SK-N-SH (cell line): ENCODE data around the gene MLLT10.

Experiments
- CTCF ChIP-seq: fragments of 200-600 bp; sonication (generic); IDR thresholded peaks from 2 replicates; pipeline ENCODE4 v1.6.1; 2017; ENCODE audit warnings: antibody characterized with exemption, mild to moderate bottlenecking, moderate library complexity
- EP300 ChIP-seq, 2 experiments: IDR thresholded peaks; 2 replicates each; pipeline versions ENCODE4 v1.4.0 to v1.6.1; 2012; ENCODE audit warnings: borderline replicate concordance in 1 of 2, low read depth in 1 of 2, low read length in 1 of 2
- GATA2 ChIP-seq: sonication (generic); formaldehyde crosslinking; IDR thresholded peaks from 2 replicates; pipeline ENCODE4 v1.5.0; 2020; ENCODE audit warnings: mild to moderate bottlenecking, missing genetic modification reagents
- POLR2AphosphoS5 ChIP-seq: IDR thresholded peaks from 2 replicates; pipeline ENCODE4 v1.6.1; 2012; ENCODE audit warnings: low read depth, low read length
- SIN3A ChIP-seq: IDR thresholded peaks from 2 replicates; pipeline ENCODE4 v1.6.1; 2012; ENCODE audit warnings: low read depth, mild to moderate bottlenecking, low read length, moderate library complexity, borderline replicate concordance

GRCh38 chr10:21754410-21755011, 220.5 kb downstream of the MLLT10 start:
- TF ChIP-seq POLR2AphosphoS5: no peak
- no peak for TF ChIP-seq GATA2
- TF ChIP-seq SIN3A: no peak
- TF ChIP-seq CTCF: no peak
- no peak for TF ChIP-seq EP300 (IDR thresholded peaks at IDR 0.05; ENCODE audit: borderline replicate concordance in 1 of 2, low read depth in 1 of 2, low read length in 1 of 2)
